ENCODE measurements around the gene KIFC1.

The KIFC1 gene

GRCh38 chr6:33410711-33411631, 19.3 kb downstream of the KIFC1 start, which contains the start of gene PHF1:
TSS of gene PHF1 (plus strand) at chr6:33411014. CDS start at chr6:33412264, 1,250 bp downstream.
- peak; percentile 59 for DNase-seq (ENCODE audit: low read depth)

DNA sequence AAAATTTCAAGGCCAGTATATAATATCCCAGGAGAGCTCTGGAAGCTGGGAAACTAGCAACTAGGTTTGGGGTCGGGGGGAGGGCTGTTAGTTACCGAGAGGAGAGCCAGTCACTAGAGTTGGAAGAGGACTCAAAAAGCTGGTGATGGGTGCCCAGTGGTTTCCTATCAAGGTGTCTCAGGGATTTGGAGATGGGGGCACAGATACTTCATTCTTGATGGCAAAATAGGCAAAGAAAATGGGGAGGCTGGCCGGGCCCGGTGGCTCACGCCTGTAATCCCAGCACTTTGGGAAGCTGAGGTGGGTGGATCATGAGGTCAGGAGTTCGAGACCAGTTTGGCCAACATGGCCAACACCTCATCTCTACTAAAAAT, 20.0 kb downstream of the KIFC1 start:
- no peak for DNase-seq (ENCODE audit: low read depth)

GRCh38 chr6:33412140-33413009, 20.8 kb downstream of the KIFC1 start:
- no peak for DNase-seq (ENCODE audit: low read depth)

DNA sequence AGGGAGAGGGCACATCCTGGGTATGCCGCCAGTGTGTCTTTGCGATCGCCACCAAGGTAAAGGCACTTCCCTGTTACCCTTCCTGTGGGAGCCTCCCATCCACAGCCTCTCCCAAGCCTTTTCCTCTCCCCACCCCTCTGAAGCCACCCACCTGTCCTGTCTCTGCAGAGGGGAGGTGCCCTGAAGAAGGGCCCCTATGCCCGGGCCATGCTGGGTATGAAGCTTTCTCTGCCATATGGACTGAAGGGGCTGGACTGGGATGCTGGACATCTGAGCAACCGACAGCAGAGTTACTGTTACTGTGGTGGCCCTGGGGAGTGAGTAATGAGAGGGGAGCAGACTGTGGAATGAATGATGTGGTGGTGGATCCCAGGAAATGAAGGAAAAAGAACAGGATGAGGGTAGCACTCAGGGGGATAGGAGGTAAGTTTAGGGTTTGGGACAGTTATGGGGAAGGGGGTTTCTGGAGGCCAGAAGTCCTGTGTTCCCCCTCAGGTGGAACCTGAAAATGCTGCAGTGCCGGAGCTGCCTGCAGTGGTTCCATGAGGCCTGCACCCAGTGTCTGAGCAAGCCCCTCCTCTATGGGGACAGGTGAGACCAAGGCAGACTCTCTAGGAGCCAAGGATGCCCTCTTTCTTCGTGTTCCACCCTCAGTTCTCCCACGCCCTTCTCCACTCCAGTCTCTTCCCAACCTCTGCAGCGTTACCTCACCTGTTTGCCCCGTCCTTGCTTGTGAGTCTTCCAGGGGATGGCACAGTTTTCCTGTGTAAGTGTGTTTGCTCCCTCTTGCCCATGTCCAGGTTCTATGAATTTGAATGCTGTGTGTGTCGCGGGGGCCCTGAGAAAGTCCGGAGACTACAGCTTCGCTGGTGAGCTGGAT, 21.9 kb downstream of the KIFC1 start:
- DNase-seq (ENCODE audit: low read depth): no peak

DNA sequence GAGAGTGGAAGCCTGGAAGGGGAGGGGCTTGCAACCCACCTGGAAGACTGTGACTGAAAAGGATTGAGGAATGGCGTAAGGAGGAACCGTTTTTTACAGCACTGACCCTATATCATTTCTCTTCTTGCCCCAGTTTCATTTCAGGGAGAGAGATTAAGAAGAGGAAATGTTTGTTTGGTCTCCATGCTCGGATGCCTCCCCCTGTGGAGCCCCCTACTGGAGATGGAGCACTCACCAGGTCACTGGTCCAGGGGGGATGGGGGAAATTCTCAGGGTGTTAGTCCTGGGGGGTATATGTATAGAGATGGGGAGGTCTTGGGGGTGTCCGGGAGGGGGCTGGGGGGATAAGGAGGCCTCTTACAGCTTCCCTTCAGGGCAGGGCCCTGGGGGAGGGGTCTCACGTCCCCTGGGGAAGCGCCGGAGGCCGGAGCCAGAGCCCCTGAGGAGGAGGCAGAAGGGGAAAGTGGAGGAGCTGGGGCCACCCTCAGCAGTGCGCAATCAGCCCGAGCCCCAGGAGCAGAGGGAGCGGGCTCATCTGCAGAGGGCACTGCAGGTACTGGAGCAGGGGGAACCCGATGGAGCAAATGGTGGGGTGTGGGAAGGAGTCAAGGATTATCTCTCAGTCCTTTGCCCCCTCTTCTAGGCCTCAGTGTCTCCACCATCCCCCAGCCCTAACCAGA, 23.1 kb downstream of the KIFC1 start:
- DNase-seq (ENCODE audit: low read depth): no peak

DNA sequence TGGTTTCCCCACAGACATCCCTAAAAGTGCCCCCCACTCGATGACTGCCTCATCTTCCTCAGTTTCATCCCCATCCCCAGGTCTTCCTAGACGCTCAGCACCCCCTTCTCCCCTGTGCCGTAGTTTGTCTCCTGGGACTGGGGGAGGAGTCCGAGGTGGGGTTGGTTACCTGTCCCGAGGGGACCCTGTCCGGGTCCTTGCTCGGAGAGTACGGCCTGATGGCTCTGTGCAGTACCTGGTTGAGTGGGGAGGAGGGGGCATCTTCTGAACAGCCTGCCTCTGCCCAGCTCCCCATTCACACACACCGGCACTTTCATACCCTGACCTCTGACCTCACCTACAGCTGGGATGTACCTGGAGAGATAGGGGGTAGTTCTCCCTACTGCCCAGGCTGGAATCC, 24.2 kb downstream of the KIFC1 start:
- DNase-seq (ENCODE audit: low read depth): no peak

- no peak for DNase-seq (ENCODE audit: low read depth)
Observed at GRCh38 chr6:33416386-33417127, 24.9 kb downstream of the KIFC1 start.

- peak; percentile 69 for DNase-seq (ENCODE audit: low read depth)
Observed at GRCh38 chr6:33417128-33417902, 25.7 kb downstream of the KIFC1 start.

- DNase-seq (ENCODE audit: low read depth): peak; percentile 100
Observed at GRCh38 chr6:33417903-33418689, 26.5 kb downstream of the KIFC1 start, which contains the start of gene CUTA. TSS of gene CUTA (minus strand) at chr6:33418107. CDS start at chr6:33418000, 107 bp downstream.

- no peak for DNase-seq (ENCODE audit: low read depth)
Observed at GRCh38 chr6:33418690-33419291, 27.2 kb downstream of the KIFC1 start.

GRCh38 chr6:33419580-33420490, 28.2 kb downstream of the KIFC1 start, which contains the start of gene SYNGAP1:
TSS of gene SYNGAP1 (plus strand) at chr6:33420065. CDS start at chr6:33420265, 200 bp downstream.
- DNase-seq (ENCODE audit: low read depth): peak; percentile 45

DNA sequence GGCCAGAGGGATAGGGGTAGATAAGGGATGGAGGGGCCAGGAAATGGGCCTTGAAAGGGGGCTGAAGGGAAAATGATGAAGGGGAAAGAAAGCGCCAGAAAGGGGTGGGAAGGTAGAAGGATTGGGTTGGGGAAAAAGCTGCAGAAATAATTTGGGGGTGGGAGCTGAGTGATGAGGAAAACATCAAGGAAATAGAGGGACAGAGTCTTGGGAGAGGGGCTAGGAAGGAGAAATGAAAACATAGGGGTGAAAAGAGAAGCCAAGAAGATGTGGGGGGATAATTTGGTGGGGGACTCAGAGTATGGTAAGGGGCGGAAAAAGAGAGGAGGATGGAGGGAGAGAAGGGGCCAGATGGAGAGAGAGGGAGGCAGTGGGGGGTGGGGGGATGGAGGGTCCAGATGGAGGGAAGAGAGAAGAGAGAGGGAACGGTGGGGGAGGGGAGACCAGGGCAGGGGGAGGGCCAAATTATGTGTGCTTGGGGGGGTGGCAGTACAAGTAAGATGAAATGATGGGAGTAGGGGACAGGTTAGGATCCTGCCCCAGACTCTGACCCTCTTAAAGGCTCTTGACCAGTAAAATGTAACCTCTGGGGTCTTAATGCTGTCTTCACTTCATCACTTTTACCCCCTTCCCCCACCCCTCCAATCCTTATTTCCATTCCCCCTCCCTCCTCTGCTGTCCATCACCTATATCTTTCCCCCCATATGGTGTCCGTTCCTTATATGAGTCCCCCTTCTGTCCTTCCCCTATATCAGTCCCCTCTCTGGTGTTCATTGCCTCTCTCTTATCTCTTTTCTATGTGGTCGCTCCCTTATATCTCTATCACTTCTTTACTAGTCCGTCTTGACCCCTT, 29.1 kb downstream of the KIFC1 start:
- no peak for DNase-seq (ENCODE audit: low read depth)

DNA sequence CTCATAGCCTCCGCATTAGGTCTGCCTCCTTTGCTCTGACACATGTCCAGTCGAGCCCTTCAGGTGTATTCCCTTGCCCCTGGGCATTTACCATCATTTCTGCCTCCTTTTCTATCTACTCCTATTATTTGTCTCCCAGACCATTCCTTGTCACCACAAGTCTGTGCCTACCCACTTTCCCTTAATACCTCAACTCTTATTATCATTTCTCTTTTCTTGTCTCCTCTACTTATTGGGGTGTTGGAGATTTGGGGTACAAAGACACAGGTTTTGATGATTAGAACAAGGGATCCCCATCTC, 29.7 kb downstream of the KIFC1 start:
- no peak for DNase-seq (ENCODE audit: low read depth)

DNA sequence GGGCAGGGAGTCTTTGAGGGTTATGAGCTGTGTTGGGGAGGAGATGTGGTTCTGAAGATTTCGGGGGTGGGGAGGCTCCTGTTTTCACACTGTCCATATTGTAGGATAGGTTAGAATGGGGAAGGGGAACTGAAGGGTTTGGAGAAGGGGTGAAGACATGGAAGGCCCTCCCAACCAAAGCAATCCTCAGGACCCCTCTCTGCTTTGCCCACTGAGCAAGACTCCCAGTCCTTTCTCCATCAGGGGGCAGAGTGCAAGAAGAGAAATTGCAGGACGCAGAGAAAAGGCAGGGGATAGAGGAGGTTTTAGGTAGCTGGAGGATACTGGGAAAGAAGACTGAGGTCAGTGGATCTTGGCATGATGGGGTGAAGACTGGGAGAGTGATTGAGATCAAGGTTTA, 32.2 kb downstream of the KIFC1 start:
- DNase-seq (ENCODE audit: low read depth): no peak

- DNase-seq (ENCODE audit: low read depth): no peak
Observed at GRCh38 chr6:33424855-33425667, 33.4 kb downstream of the KIFC1 start.

Data from stromal cell of bone marrow (primary cell).